CD4-positive, alpha-beta memory T cell (primary cell): ENCODE data around the gene ELP5. TPM values are rescaled to one million over a fixed set of nuclear protein-coding genes. Genes with fewer than 3 reads are reported as not detected.

Experiments
- microRNA-seq: library from miRNA; unstranded; fragments of <30 nt; microRNA quantifications from one replicate; pipeline ENCODE4 v1.2.0, GENCODE V29; 2021; ENCODE audit warnings: borderline replicate concordance, borderline number of aligned reads, borderline microRNAs expressed, mixed read lengths
- polyA plus RNA-seq, 2 donors: library from polyadenylated mRNA; unstranded; fragments of 300-500 nt; fragmentation: Illumina TruSeq; gene quantifications; one replicate each; pipeline ENCODE4 v1.2.3, GENCODE V29; 2021
- total RNA-seq, 2 experiments: library from RNA; stranded (reverse); gene quantifications; one replicate each; pipeline ENCODE4 v1.2.3, GENCODE V29; 2021

Gene ELP5
- total and polyA plus RNA-seq, 4 experiments from 2014 or later = 29.8 to 71.3 (median 49.4) TPM

Small RNA genes within 50 kb of the gene (microRNA-seq; reads per million reads assigned to microRNA genes)
- gene MIR324 = 583 reads per million, percentile 83 among the genes with 10 or more reads in this experiment

Other genes starting within 250 kb of the ELP5 start
Only the 30 nearest of the 35 such genes appear.
- gene SLC16A13, start 216.2 kb upstream of the ELP5 start, total RNA-seq = 10 to 100 TPM; 13.1 to 13.7 TPM
- 1 to 10 TPM in 1 of 2 donors, under 1 TPM in 1; 0.93 to 1.8 TPM for gene SLC16A13, start 216.2 kb upstream of the ELP5 start, polyA plus RNA-seq
- 1 to 10 TPM in 1 of 2 experiments, under 1 TPM in 1; 0.89 to 1.2 TPM for gene SLC16A11, start 208.1 kb upstream of the ELP5 start, total RNA-seq
- under 1 TPM; 0.50 to 0.69 TPM for gene SLC16A11, start 208.1 kb upstream of the ELP5 start, polyA plus RNA-seq
- 1 to 10 TPM; 1.4 TPM for gene CLEC10A, start 172.0 kb upstream of the ELP5 start, total RNA-seq
- gene CLEC10A, start 172.0 kb upstream of the ELP5 start, polyA plus RNA-seq = not detected
- gene ASGR2, start 137.4 kb upstream of the ELP5 start, total RNA-seq = not detected
- gene ASGR2, start 137.4 kb upstream of the ELP5 start, polyA plus RNA-seq = not detected
- gene ASGR1, start 72.8 kb upstream of the ELP5 start, total RNA-seq = not detected
- gene ASGR1, start 72.8 kb upstream of the ELP5 start, polyA plus RNA-seq = not detected
- 1 to 10 TPM; 7.2 to 7.6 TPM for gene DLG4, start 32.4 kb upstream of the ELP5 start, total RNA-seq
- gene DLG4, start 32.4 kb upstream of the ELP5 start, polyA plus RNA-seq = under 1 TPM; 0.44 to 0.50 TPM
- gene ACADVL, start 32.3 kb upstream of the ELP5 start, total RNA-seq = 100 to 1,000 TPM; 340 to 342 TPM
- 100 to 1,000 TPM; 110 to 118 TPM for gene ACADVL, start 32.3 kb upstream of the ELP5 start, polyA plus RNA-seq
- gene DVL2, start 17.7 kb upstream of the ELP5 start, total RNA-seq = 10 to 100 TPM; 75.1 to 76.8 TPM
- 10 to 100 TPM; 22.0 to 23.7 TPM for gene DVL2, start 17.7 kb upstream of the ELP5 start, polyA plus RNA-seq
- gene PHF23, start 12.8 kb upstream of the ELP5 start, total RNA-seq = 10 to 100 TPM; 45.8 to 55.8 TPM
- gene PHF23, start 12.8 kb upstream of the ELP5 start, polyA plus RNA-seq = 10 to 100 TPM; 11.4 to 29.8 TPM
- 100 to 1,000 TPM; 324 to 327 TPM for gene GABARAP, start 9.8 kb upstream of the ELP5 start, total RNA-seq
- 100 to 1,000 TPM; 741 to 896 TPM for gene GABARAP, start 9.8 kb upstream of the ELP5 start, polyA plus RNA-seq
- gene CTDNEP1, start 481 bp upstream of the ELP5 start, total RNA-seq = 100 to 1,000 TPM; 145 to 157 TPM
- 10 to 100 TPM; 42.4 to 59.1 TPM for gene CTDNEP1, start 481 bp upstream of the ELP5 start, polyA plus RNA-seq
- gene CLDN7, start 10.3 kb downstream of the ELP5 start, total RNA-seq = 1 to 10 TPM in 1 of 2 experiments, under 1 TPM in 1; 0.39 to 1.0 TPM
- 1 to 10 TPM; 1.0 to 3.1 TPM for gene CLDN7, start 10.3 kb downstream of the ELP5 start, polyA plus RNA-seq
- not detected for gene SLC2A4, start 29.5 kb downstream of the ELP5 start, total RNA-seq
- gene SLC2A4, start 29.5 kb downstream of the ELP5 start, polyA plus RNA-seq = not detected
- gene YBX2, start 42.4 kb downstream of the ELP5 start, total RNA-seq = under 1 TPM; 0.26 to 0.39 TPM
- gene YBX2, start 42.4 kb downstream of the ELP5 start, polyA plus RNA-seq = not detected
- gene EIF5A, start 55.4 kb downstream of the ELP5 start, total RNA-seq = 100 to 1,000 TPM; 240 to 244 TPM
- 100 to 1,000 TPM; 230 to 850 TPM for gene EIF5A, start 55.4 kb downstream of the ELP5 start, polyA plus RNA-seq
- gene GPS2, start 63.1 kb downstream of the ELP5 start, total RNA-seq = 100 to 1,000 TPM; 127 to 132 TPM
- gene GPS2, start 63.1 kb downstream of the ELP5 start, polyA plus RNA-seq = 100 to 1,000 TPM; 101 to 120 TPM
- gene NEURL4, start 77.1 kb downstream of the ELP5 start, total RNA-seq = 10 to 100 TPM; 73.8 to 81.6 TPM
- 1 to 10 TPM in 1 of 2 donors, under 1 TPM in 1; 0.97 to 2.4 TPM for gene NEURL4, start 77.1 kb downstream of the ELP5 start, polyA plus RNA-seq
- 100 to 1,000 TPM; 507 to 516 TPM for gene ACAP1, start 84.3 kb downstream of the ELP5 start, total RNA-seq
- 100 to 1,000 TPM; 261 to 264 TPM for gene ACAP1, start 84.3 kb downstream of the ELP5 start, polyA plus RNA-seq
- 1 to 10 TPM; 3.5 to 4.3 TPM for gene KCTD11, start 99.9 kb downstream of the ELP5 start, total RNA-seq
- gene KCTD11, start 99.9 kb downstream of the ELP5 start, polyA plus RNA-seq = 1 to 10 TPM in 1 of 2 donors, under 1 TPM in 1; 0.33 to 1.8 TPM
- not detected for gene TMEM95, start 102.9 kb downstream of the ELP5 start, total RNA-seq
- not detected for gene TMEM95, start 102.9 kb downstream of the ELP5 start, polyA plus RNA-seq
- gene TNK1, start 128.9 kb downstream of the ELP5 start, total RNA-seq = 10 to 100 TPM; 13.8 to 15.9 TPM
- 1 to 10 TPM; 1.7 to 2.1 TPM for gene TNK1, start 128.9 kb downstream of the ELP5 start, polyA plus RNA-seq
- 10 to 100 TPM; 90.3 to 91.9 TPM for gene PLSCR3, start 142.3 kb downstream of the ELP5 start, total RNA-seq
- 100 to 1,000 TPM; 174 to 242 TPM for gene PLSCR3, start 142.3 kb downstream of the ELP5 start, polyA plus RNA-seq
- 10 to 100 TPM; 35.4 to 38.3 TPM for gene TMEM256, start 151.9 kb downstream of the ELP5 start, total RNA-seq
- 10 to 100 TPM; 49.9 to 51.1 TPM for gene TMEM256, start 151.9 kb downstream of the ELP5 start, polyA plus RNA-seq
- gene NLGN2, start 155.6 kb downstream of the ELP5 start, total RNA-seq = 1 to 10 TPM; 8.8 to 9.8 TPM
- gene NLGN2, start 155.6 kb downstream of the ELP5 start, polyA plus RNA-seq = under 1 TPM in 1 of 2 donors, not detected in 1; 0.08 TPM
- not detected for gene SPEM1, start 168.1 kb downstream of the ELP5 start, total RNA-seq
- not detected for gene SPEM1, start 168.1 kb downstream of the ELP5 start, polyA plus RNA-seq
- not detected for gene SPEM2, start 173.4 kb downstream of the ELP5 start, total RNA-seq
- gene SPEM2, start 173.4 kb downstream of the ELP5 start, polyA plus RNA-seq = not detected
- not detected for gene SPEM3, start 176.6 kb downstream of the ELP5 start, total RNA-seq
- gene SPEM3, start 176.6 kb downstream of the ELP5 start, polyA plus RNA-seq = not detected
- gene TMEM102, start 183.2 kb downstream of the ELP5 start, total RNA-seq = 10 to 100 TPM; 20.8 to 21.8 TPM
- gene TMEM102, start 183.2 kb downstream of the ELP5 start, polyA plus RNA-seq = 10 to 100 TPM; 14.6 to 29.2 TPM
- 1 to 10 TPM; 2.7 to 3.3 TPM for gene FGF11, start 187.3 kb downstream of the ELP5 start, total RNA-seq
- under 1 TPM in 1 of 2 donors, not detected in 1; 0.14 TPM for gene FGF11, start 187.3 kb downstream of the ELP5 start, polyA plus RNA-seq
- gene CHRNB1, start 192.8 kb downstream of the ELP5 start, total RNA-seq = 1 to 10 TPM; 9.1 to 9.5 TPM
- gene CHRNB1, start 192.8 kb downstream of the ELP5 start, polyA plus RNA-seq = 10 to 100 TPM; 24.1 to 29.2 TPM